GM12801 (cell line): Measurements from ENCODE around the gene C1RL.

ENCODE experiments used
- TF ChIP-seq, protein P1 (sequence below): IDR thresholded peaks from one replicate; pipeline ENCODE4 v1.5.1; 2011; ENCODE audit warnings: control low read depth; ENCODE audit not compliant: insufficient read length; ENCODE audit errors: extremely low read depth

C1RL gene

DNA sequence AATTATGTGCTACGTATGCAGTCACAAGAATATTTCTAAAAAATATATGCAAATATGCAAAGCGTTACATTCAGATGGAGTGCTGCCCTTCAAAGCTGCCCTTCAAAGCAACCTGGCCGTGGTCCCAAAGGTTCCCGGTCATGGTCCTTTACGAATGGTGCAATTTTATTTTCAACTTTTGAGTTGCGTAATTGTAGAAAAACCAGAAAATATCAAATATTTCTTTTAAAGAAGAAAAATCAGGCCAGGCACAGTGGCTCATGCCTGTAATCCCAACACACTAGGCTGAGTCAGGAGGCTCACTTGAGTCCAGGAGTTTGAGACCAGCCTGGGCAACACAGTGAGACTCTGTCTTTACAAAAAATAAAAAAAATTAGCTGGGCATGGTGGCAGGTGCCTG lies 42.5 kb upstream of the C1RL start:
- TF ChIP-seq, protein P1, sequence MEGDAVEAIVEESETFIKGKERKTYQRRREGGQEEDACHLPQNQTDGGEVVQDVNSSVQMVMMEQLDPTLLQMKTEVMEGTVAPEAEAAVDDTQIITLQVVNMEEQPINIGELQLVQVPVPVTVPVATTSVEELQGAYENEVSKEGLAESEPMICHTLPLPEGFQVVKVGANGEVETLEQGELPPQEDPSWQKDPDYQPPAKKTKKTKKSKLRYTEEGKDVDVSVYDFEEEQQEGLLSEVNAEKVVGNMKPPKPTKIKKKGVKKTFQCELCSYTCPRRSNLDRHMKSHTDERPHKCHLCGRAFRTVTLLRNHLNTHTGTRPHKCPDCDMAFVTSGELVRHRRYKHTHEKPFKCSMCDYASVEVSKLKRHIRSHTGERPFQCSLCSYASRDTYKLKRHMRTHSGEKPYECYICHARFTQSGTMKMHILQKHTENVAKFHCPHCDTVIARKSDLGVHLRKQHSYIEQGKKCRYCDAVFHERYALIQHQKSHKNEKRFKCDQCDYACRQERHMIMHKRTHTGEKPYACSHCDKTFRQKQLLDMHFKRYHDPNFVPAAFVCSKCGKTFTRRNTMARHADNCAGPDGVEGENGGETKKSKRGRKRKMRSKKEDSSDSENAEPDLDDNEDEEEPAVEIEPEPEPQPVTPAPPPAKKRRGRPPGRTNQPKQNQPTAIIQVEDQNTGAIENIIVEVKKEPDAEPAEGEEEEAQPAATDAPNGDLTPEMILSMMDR, result no peak

DNA sequence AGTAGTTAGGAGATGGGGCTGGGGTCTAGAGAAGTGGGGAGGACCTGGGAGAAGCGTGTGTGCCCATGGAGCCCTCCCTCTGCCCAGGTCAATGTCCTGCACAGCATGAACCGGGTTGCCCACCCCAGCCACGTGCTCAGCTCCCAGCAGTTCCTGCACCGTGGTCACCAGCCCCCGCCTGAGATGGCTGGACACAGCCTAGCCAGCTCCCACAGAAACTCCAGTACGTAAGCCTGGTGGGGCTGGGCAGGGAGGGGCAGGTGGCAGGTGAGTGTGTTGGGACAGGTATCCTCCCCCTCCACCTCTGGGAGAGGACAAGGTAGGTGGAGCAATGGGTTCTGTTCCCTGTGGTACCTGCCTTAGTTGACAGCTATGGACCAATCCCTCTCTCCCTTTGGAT lies 41.8 kb upstream of the C1RL start:
- TF ChIP-seq, protein P1, result no peak

- TF ChIP-seq, protein P1, result no peak
Measured at GRCh38 chr12:7150356-7150755, 41.3 kb upstream of the C1RL start.

DNA sequence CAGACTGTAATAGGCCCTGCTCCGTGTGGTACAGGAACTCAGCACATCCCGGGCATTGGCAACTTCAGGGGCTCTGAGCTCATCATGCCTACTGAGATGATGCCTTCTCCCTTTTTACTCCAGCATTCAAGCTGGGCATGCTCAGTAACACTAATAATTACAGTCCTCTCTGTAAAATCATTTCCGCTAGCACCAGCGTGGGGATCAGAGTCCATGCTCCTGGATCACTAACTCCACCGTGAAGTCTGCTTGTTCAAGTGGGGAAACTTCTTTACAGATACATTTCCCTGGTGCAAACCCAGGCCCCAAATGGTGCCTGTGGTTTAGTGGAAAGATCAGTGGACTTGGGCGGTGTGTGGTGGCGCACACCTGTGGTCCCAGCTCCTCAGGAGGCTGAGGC lies 37.9 kb upstream of the C1RL start:
- TF ChIP-seq, protein P1, result no peak

DNA sequence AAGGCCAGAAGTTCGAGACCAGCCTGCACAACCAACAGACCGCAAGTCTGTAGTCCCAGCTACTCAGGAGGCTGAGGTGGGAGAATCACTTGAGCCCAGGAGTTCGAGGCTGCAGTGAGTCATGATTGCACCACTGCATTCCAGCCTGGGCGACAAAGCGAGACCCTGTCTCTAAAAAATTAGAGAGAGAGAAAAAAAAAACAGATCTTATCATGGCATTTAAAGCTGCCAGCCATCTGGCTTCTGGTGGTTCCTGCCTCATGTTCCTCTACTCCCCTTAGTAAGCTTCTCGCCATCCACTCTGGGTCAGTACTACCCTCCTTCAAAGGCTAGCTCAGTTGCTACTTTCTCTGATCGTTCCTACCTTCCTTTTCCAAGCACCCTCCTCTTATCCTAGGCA lies 37.2 kb upstream of the C1RL start:
- TF ChIP-seq, protein P1, result no peak

- TF ChIP-seq, protein P1, result no peak
Measured at GRCh38 chr12:7145671-7146070, 36.7 kb upstream of the C1RL start.

GRCh38 chr12:7144414-7145120 lies 35.6 kb upstream of the C1RL start:
- TF ChIP-seq, protein P1, result no peak
